Measurements from ENCODE around the gene OLIG1.

- TF ChIP-seq, protein P1, sequence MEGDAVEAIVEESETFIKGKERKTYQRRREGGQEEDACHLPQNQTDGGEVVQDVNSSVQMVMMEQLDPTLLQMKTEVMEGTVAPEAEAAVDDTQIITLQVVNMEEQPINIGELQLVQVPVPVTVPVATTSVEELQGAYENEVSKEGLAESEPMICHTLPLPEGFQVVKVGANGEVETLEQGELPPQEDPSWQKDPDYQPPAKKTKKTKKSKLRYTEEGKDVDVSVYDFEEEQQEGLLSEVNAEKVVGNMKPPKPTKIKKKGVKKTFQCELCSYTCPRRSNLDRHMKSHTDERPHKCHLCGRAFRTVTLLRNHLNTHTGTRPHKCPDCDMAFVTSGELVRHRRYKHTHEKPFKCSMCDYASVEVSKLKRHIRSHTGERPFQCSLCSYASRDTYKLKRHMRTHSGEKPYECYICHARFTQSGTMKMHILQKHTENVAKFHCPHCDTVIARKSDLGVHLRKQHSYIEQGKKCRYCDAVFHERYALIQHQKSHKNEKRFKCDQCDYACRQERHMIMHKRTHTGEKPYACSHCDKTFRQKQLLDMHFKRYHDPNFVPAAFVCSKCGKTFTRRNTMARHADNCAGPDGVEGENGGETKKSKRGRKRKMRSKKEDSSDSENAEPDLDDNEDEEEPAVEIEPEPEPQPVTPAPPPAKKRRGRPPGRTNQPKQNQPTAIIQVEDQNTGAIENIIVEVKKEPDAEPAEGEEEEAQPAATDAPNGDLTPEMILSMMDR (IDR thresholded peaks at IDR 0.05), result no peak
- no peak for TF ChIP-seq POLR2A (IDR thresholded peaks at IDR 0.05)
Measured at GRCh38 chr21:33063375-33063883, 6.5 kb upstream of the OLIG1 start.

Data from tibial nerve (tissue), 3 donors.